ENCODE data around the gene CLDN1.

DNA sequence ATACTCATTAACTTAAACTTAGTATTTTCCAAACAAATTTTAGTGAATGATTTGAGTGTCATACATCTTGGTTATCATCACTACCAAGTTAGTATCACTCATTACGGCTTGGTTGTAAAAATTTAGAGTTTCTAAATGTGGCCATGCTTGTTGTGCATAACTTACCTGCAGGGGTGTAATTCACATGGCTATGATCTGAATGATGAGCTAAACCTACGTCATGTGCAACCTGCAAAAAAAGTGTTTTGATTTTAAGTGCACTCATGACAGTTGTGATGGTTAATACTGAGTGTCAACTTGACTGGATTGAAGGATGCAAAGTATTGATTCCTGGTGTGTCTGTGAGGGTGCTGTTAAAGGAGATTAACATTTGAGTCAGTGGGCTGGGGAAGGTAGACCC, 48.1 kb upstream of the CLDN1 start:
- TF ChIP-seq BACH1 (IDR thresholded peaks at IDR 0.05; ENCODE audit: borderline replicate concordance): no peak
- no peak for TF ChIP-seq POLR2A (IDR thresholded peaks at IDR 0.05; ENCODE audit: low read depth, low read length)
- TF ChIP-seq PAX5 (IDR thresholded peaks at IDR 0.05; ENCODE audit: borderline replicate concordance, low read depth, low read length): no peak
- no peak for TF ChIP-seq RAD21 (IDR thresholded peaks at IDR 0.05; ENCODE audit: insufficient read depth, low read depth, low read length)
- no peak for TF ChIP-seq CBX5 (IDR thresholded peaks at IDR 0.05; ENCODE audit: low read depth)
- TF ChIP-seq STAT3 (IDR thresholded peaks at IDR 0.05; ENCODE audit: low read depth, low read length): no peak
- TF ChIP-seq CHD1 (IDR thresholded peaks at IDR 0.05; ENCODE audit: low read depth, low read length): no peak
- TF ChIP-seq, protein P1, sequence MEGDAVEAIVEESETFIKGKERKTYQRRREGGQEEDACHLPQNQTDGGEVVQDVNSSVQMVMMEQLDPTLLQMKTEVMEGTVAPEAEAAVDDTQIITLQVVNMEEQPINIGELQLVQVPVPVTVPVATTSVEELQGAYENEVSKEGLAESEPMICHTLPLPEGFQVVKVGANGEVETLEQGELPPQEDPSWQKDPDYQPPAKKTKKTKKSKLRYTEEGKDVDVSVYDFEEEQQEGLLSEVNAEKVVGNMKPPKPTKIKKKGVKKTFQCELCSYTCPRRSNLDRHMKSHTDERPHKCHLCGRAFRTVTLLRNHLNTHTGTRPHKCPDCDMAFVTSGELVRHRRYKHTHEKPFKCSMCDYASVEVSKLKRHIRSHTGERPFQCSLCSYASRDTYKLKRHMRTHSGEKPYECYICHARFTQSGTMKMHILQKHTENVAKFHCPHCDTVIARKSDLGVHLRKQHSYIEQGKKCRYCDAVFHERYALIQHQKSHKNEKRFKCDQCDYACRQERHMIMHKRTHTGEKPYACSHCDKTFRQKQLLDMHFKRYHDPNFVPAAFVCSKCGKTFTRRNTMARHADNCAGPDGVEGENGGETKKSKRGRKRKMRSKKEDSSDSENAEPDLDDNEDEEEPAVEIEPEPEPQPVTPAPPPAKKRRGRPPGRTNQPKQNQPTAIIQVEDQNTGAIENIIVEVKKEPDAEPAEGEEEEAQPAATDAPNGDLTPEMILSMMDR (IDR thresholded peaks at IDR 0.05 in 2 of 3, conservative IDR thresholded peaks at IDR 0.05 in 1 of 3; ENCODE audit: control insufficient read depth in 2 of 3, extremely low read depth in 1 of 3, insufficient read depth in 1 of 3, low read depth in 3 of 3, low read length in 3 of 3): no peak

Data from GM12878 (cell line).